Hematopoietic multipotent progenitor cell treated with erythropoietin and hydrocortisone succinate and interleukin-3 and kit ligand, for 17 days (in vitro differentiated cells): ENCODE measurements around the gene LRRC4C.
"Not testable (repeated sequence)": the region's sequence is repeated elsewhere in the genome, so short reads cannot be mapped to it uniquely, and the experiment has no call there.

Experiments
- DNase-seq: peaks from one replicate; pipeline ENCODE4 v3.0.0-alpha.2; 2015; ENCODE audit warnings: low spot score

LRRC4C gene

DNA sequence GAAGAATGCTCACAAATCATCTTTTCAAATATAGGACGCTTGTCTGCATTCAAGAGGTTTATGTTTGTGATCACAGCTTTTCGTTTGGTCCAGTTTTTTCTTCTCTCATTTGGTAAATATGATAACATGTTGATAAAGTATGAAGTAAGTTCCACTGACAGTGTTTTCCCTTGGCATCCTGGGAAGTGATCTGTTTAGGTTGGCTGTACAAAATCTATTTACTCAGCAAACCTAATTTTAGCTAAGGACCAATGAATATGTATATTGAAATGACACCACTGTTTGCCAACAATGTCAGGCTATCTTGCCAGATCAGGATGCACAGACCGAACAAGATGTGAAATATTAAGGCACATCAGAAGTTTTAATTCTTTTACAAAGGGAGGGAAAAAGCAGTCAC is 1230.8 kb downstream of the LRRC4C start:
- no peak for DNase-seq

DNA sequence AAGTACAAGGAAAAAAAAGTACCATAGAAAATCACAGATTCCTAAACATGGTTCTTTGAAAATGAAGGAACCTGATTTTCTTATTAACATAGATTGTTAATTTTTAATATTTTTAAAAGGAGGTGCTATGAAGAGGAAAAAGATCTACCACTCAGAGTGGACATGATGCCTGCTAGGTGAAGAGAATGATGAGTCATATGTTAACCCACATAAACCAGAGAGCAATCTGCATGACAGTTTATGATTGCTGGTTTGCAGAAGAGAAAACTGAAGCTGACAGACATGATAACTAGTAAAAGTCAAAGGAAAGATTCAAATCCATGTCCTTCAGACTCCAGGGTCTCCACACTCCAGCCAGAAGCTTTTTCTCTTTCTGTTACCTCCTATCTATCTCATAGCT is 1231.7 kb downstream of the LRRC4C start:
- DNase-seq, result no peak

DNA sequence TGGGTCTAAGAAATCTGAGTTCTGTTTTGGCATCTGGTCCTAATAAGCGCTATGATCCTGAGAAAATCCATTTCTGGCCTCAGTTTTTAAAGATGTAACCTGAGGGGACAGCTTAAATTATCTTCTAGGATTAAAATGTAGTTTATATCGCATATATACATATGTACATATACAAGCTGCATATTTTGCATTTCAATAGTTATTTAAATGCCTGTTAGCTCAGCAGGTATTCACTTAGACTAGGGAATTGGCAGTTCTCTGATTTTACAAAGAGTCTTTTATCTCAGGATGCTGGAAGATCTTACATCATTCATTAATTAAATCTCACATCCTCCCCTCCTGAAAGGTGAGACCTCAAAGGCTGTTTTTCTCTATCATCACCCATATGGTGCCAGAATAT is 1232.8 kb downstream of the LRRC4C start:
- no peak for DNase-seq

GRCh38 chr11:40223596-40224330 is 1235.7 kb downstream of the LRRC4C start:
- no peak for DNase-seq

GRCh38 chr11:40219401-40219800 is 1240.1 kb downstream of the LRRC4C start:
- no peak for DNase-seq

GRCh38 chr11:40215556-40215955 is 1243.9 kb downstream of the LRRC4C start:
- no peak for DNase-seq

DNA sequence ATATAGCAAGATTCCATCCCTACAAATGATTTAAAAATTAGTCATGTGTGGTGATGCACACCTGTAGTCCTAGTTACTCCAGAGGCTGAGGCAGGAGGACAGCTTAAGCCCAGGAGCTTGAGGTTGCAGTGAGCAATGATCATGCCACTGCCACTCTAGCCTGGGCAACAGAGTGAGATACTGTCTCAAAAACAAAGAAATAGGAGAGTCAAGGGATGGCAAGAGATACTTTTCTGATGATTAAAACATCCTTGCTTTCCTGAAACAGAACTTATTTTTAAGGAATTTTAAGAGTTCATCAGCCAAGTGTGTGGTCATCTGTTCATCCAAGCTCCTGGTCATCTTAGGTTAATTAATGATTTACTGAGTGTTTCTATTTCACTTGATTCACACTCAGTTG is 1252.0 kb downstream of the LRRC4C start:
- no peak for DNase-seq

DNA sequence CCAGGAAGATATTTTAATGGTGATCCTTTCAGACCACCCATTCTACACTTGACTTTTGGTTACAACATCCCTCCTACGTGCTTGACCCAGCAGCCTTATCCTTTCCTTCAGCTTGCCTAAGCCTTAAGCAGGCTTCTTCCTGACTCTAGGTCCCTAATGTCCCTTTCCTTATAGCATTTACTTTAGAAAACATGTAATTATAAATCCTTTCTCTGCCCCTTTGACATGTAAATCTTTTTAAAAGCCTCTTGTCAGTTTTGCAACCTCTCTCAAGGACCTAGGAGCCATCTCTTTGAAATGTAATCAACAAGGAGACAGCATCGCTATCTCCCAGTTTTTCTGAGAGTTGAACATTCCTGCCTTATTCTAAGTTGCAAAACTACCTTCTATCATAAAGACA is 1255.2 kb downstream of the LRRC4C start:
- no peak for DNase-seq

- no peak for DNase-seq
Measured at GRCh38 chr11:40203606-40204005, 1255.8 kb downstream of the LRRC4C start.

DNA sequence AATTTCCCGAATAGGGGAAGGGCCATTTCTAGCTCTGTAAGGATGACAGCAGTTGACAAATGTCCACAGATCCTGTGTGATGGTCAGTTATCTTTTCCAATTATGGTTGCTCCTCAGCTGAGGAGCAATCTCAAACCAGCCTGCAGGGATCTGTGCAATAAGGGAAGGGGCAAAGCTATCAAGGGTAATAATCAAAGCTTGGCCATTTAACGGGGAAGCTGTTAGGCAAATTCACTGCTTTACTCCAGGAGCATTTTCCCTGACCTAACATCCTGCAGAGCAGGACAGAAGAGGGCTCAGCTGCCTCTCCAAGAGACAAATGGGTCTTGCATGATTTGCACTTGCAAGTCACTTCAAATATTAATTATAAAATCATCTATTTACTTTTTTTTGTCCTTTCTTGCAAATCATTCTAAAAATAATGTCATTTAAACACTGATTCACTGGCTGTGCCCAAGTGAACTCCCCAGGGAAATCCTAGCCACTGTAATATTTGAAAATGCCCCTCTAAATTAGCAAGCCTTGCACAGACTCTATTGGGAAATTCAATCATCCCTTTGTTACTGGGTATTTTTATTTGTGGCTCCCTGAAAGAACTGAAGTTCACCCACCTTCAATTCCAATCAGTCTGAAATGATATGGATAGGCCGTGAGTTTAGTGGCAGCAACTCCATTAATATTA is 1256.7 kb downstream of the LRRC4C start:
- no peak for DNase-seq

- DNase-seq, result not testable (repeated sequence)
Measured at GRCh38 chr11:40192590-40192989, 1266.9 kb downstream of the LRRC4C start.

- no peak for DNase-seq
Measured at GRCh38 chr11:40190294-40190693, 1269.2 kb downstream of the LRRC4C start.

GRCh38 chr11:40188848-40189247 is 1270.6 kb downstream of the LRRC4C start:
- no peak for DNase-seq

DNA sequence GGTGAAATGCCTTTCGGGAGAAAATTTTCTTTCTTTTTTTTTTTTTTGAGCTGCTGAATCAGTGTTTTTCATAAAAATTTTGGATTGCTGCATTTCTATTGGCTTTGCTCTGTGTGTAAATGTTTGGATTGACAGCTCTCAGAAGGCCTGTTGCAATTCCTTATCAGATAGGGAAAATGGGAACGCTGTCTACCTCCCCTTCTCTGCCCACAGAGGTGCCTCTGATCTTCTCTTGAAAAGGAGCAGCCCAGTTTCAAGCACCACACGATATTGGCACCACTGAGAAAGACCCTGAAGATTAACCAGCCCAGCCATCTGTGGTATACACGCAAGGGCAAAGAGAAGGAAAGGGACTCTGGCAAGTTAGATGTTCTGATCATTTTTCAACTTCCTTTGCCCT is 1272.2 kb downstream of the LRRC4C start:
- DNase-seq, result no peak

DNA sequence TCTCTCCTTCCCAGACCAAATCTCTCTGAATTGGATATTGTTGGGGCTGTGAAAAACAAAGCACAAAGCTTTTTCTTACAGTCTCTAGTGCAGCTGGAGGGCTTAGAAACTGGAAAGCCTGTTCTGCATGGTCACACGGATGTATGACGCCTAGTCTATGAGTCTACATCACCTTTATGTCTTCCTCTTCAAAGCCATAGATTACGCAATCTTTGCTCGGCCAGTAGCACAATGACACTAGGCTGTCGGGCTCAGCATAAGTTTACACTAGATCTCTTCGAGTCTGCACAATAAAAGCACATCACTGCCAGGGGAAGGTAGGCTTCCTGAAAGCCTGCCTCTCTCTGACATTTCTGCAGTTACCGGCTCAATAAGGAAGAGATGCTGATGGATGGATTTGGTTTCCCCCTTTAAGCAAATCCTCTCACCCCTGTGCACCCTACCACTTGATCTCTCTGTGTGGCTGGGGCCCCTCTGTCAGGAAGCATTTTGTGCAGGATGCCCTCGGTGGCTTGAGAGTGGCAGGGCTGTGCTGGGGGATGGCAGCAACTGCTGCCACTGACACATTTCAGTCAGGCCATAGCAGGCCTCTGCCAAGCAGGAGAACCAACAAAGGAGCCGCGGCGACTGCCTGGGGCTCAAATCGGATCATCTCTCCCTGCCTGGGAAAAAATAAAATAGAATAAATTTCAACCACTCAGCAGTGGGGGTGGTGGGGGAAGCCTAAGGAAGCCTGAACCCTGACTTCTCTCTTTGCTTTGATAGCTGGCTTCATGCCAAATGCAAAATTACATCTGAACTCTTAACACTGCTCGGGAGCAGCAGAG is 1272.8 kb downstream of the LRRC4C start:
- no peak for DNase-seq

DNA sequence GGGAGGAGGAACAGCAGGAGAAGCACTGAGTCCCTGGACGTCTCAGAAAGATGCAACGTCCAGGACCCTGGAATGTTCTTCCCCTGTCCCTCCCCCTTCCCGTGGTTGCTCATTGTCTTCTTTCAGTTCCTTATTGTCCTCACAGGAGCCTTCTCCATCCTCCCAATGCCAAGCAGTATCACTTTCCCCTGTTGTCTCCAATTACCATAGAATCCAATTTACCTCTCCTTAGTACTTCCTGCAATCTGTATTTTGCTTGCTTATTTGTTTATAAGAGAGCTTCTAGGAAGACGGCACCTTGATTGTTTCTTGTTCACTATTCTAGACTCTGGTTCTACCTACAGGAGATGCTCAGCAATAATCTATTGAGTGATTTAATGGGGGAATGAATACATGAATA is 1273.7 kb downstream of the LRRC4C start:
- no peak for DNase-seq

- DNase-seq, result no peak
Measured at GRCh38 chr11:40183073-40184064, 1276.1 kb downstream of the LRRC4C start.

GRCh38 chr11:40179541-40179940 is 1279.9 kb downstream of the LRRC4C start:
- DNase-seq, result no peak

DNA sequence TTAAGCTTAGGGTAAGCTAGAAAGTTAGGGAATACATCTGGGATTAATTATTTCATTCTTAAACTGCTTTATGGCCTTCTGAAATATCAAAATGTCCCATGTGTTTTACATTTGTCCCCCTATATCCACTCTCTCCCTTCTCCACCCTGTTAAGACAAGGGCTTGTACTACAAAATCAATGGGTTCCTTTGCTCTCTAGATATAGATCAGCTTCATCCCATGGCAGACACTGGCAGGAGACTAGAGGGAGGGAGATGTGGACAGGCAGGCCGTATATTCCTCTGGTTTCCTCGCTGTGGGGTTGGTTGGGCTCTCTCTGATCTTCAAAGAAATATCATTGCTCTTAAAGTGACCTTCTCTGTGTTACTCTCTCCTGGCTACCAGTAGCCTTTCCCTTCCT is 1281.0 kb downstream of the LRRC4C start:
- DNase-seq, result no peak

GRCh38 chr11:40175980-40176379 is 1283.5 kb downstream of the LRRC4C start:
- no peak for DNase-seq

DNA sequence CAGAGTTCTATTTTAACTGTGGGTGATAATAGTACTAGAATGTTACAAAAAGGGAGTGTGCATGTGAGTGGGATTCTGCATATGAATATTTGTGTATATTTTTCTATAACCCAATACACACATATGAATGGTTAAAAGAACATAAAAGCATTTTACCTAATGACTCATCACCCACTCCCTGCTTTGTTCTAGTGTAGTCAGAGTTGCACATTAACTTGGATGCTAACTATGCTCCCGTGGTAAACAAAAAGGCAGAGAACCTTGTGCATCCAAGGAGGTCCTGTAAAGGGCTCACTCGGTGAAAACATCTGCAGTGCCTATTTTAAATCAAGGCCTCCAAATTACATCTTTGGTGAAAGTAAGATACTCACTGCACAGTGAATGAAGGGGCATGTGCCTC is 1289.4 kb downstream of the LRRC4C start:
- no peak for DNase-seq

GRCh38 chr11:40168414-40168813 is 1291.0 kb downstream of the LRRC4C start:
- no peak for DNase-seq
